Hepatocyte (in vitro differentiated cells): ENCODE data around the gene PROKR1.

Experiments
- EZH2 ChIP-seq: fragments of 200-600 bp; sonication (generic); IDR thresholded peaks from 2 replicates; pipeline ENCODE4 v1.6.1; 2016; ENCODE audit warnings: antibody characterized with exemption, mild to moderate bottlenecking, borderline replicate concordance
- EZH2phosphoT487 ChIP-seq: fragments of 200-600 bp; sonication (generic); IDR thresholded peaks from one replicate; pipeline ENCODE4 v1.6.1; 2018; ENCODE audit warnings: antibody characterized with exemption, mild to moderate bottlenecking, low read depth, moderate library complexity; ENCODE audit not compliant: unreplicated experiment, severe bottlenecking
- TF ChIP-seq, protein P1 (sequence below): fragments of 200-600 bp; sonication (generic); IDR thresholded peaks from 2 replicates; pipeline ENCODE4 v1.5.1; 2016; ENCODE audit warnings: antibody characterized with exemption, mild to moderate bottlenecking; ENCODE audit not compliant: poor library complexity

DNA sequence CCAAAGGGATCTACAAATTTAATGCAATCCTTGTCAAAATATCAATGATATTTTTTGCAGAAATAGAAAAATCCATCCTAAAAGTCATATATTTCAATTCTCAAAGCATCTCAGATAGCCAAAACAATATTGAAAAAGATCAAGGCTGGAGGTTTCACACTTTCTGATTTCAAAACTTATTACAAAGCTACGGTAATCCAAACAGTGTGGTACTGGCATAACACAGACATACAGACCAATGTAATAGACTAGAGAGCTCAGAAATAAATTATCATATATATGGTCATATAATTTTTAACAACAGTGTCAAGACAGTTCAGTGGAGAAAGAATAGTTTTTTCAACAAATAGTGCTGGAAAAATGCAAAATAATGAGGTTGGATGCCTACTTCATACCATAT, 40.3 kb upstream of the PROKR1 start:
- TF ChIP-seq, protein P1, sequence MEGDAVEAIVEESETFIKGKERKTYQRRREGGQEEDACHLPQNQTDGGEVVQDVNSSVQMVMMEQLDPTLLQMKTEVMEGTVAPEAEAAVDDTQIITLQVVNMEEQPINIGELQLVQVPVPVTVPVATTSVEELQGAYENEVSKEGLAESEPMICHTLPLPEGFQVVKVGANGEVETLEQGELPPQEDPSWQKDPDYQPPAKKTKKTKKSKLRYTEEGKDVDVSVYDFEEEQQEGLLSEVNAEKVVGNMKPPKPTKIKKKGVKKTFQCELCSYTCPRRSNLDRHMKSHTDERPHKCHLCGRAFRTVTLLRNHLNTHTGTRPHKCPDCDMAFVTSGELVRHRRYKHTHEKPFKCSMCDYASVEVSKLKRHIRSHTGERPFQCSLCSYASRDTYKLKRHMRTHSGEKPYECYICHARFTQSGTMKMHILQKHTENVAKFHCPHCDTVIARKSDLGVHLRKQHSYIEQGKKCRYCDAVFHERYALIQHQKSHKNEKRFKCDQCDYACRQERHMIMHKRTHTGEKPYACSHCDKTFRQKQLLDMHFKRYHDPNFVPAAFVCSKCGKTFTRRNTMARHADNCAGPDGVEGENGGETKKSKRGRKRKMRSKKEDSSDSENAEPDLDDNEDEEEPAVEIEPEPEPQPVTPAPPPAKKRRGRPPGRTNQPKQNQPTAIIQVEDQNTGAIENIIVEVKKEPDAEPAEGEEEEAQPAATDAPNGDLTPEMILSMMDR = no peak
- TF ChIP-seq EZH2 = no peak
- TF ChIP-seq EZH2phosphoT487 = no peak
